HepG2 (cell line): ENCODE measurements around the gene FUBP3. TPM values are rescaled to one million over a fixed set of nuclear protein-coding genes. Genes with fewer than 3 reads are reported as not detected.

ENCODE experiments used
- FOXA1 ChIP-seq, 2 experiments: fragments of 450-650 bp in 1 of 2; sonication (generic) in 1 of 2; formaldehyde crosslinking in 1 of 2; IDR thresholded peaks; 2 replicates each; pipeline versions ENCODE4 v1.4.0 to v1.6.1; 2016 to 2020; ENCODE audit warnings: missing genetic modification reagents in 1 of 2
- GATAD2A ChIP-seq: IDR thresholded peaks from 2 replicates; pipeline ENCODE4 v1.6.1; 2016
- LCORL ChIP-seq, 2 experiments: fragments of 450-650 bp in 1 of 2; sonication (generic) in 1 of 2; formaldehyde crosslinking in 1 of 2; IDR thresholded peaks; 2 replicates each; pipeline versions ENCODE4 v1.5.0 to v1.6.1; 2017 to 2020; ENCODE audit warnings: antibody characterized with exemption in 1 of 2, missing genetic modification reagents in 1 of 2
- MED13 ChIP-seq: sonication (generic); formaldehyde crosslinking; IDR thresholded peaks from 2 replicates; pipeline ENCODE4 v1.5.0; 2020; ENCODE audit warnings: missing genetic modification reagents
- MIXL1 ChIP-seq: IDR thresholded peaks from 2 replicates; pipeline ENCODE4 v1.6.1; 2016
- NCOA5 ChIP-seq: sonication (generic); formaldehyde crosslinking; IDR thresholded peaks from 2 replicates; pipeline ENCODE4 v1.4.0; 2020; ENCODE audit warnings: missing genetic modification reagents
- NONO ChIP-seq, 2 experiments: fragments of 450-650 bp in 1 of 2; sonication (generic) in 1 of 2; formaldehyde crosslinking in 1 of 2; IDR thresholded peaks in 1 of 2; conservative IDR thresholded peaks in 1 of 2; 2 replicates each; pipeline versions ENCODE4 v1.6.1 to v1.8.0; 2017 to 2022; ENCODE audit warnings: mild to moderate bottlenecking in 1 of 2, missing genetic modification reagents in 1 of 2, moderate library complexity in 1 of 2
- RXRB ChIP-seq: IDR thresholded peaks from 2 replicates; pipeline ENCODE4 v1.6.1; 2016; ENCODE audit warnings: borderline replicate concordance, missing genetic modification reagents, missing compliant biosample characterization
- SALL1 ChIP-seq: sonication (generic); formaldehyde crosslinking; IDR thresholded peaks from 2 replicates; pipeline ENCODE4 v1.8.0; 2022; ENCODE audit warnings: mild to moderate bottlenecking, missing genetic modification reagents
- SOX5 ChIP-seq: IDR thresholded peaks from 2 replicates; pipeline ENCODE4 v1.6.1; 2016; ENCODE audit warnings: borderline replicate concordance
- TBL1XR1 ChIP-seq: fragments of 150-350 bp; IDR thresholded peaks from 2 replicates; pipeline ENCODE4 v1.6.1; 2014; ENCODE audit warnings: borderline replicate concordance, low read length; ENCODE audit not compliant: partially characterized antibody
- TBX2 ChIP-seq: sonication (generic); formaldehyde crosslinking; IDR thresholded peaks from 2 replicates; pipeline ENCODE4 v1.5.0; 2020; ENCODE audit warnings: missing genetic modification reagents, mild to moderate bottlenecking, borderline replicate concordance
- TCF12 ChIP-seq, 2 experiments: fragments of 450-650 bp in 1 of 2; sonication (generic) in 1 of 2; formaldehyde crosslinking in 1 of 2; IDR thresholded peaks; 2 replicates each; pipeline versions ENCODE4 v1.6.1 to v1.8.0; 2017 to 2022; ENCODE audit warnings: antibody characterized with exemption in 1 of 2, mild to moderate bottlenecking in 1 of 2, missing genetic modification reagents in 1 of 2, moderate library complexity in 1 of 2
- XRCC5 ChIP-seq: fragments of 200-400 bp; formaldehyde crosslinking; optimal IDR thresholded peaks from 2 replicates; pipeline ENCODE3; 2017; ENCODE audit warnings: mild to moderate bottlenecking, low read length
- ZFX ChIP-seq: sonication (generic); formaldehyde crosslinking; IDR thresholded peaks from 2 replicates; pipeline ENCODE4 v1.4.0; 2020; ENCODE audit warnings: mild to moderate bottlenecking, low read depth, missing genetic modification reagents, moderate library complexity
- ZNF292 ChIP-seq: sonication (generic); formaldehyde crosslinking; IDR thresholded peaks from 2 replicates; pipeline ENCODE4 v1.8.1; 2022; ENCODE audit warnings: mild to moderate bottlenecking, low read depth, missing genetic modification reagents, borderline replicate concordance
- ZNF776 ChIP-seq: sonication (generic); formaldehyde crosslinking; IDR thresholded peaks from 2 replicates; pipeline ENCODE4 v1.4.0; 2020; ENCODE audit warnings: mild to moderate bottlenecking, missing genetic modification reagents
- polyA plus RNA-seq, 8 experiments: library from polyadenylated mRNA; depleted of rRNA in 3 of 8; stranded (reverse) in 7 of 8; unstranded in 1 of 8; fragments of >200 nt; fragmentation: Illumina TruSeq in 4 of 8; extraction: Trizol in 4 of 8; gene quantifications; 2 replicates each; pipeline versions ENCODE4 v1.2.1 to v1.2.3, GENCODE V29; 2011 to 2016; ENCODE audit warnings: low read depth in 4 of 8, missing spikeins in 1 of 8, mixed read lengths in 1 of 8; ENCODE audit not compliant: insufficient read depth in 1 of 8
- total RNA-seq, 5 experiments: library from RNA; depleted of rRNA; stranded (reverse); fragments of >200 nt; fragmentation: Illumina TruSeq; extraction: Trizol; gene quantifications; 2 replicates each; pipeline ENCODE4 v1.2.3, GENCODE V29; 2016; ENCODE audit warnings: low read depth in 1 of 5
- TF ChIP-seq, protein P1 (sequence below): sonication (generic); formaldehyde crosslinking; IDR thresholded peaks from 2 replicates; pipeline ENCODE4 v1.4.0; 2020; ENCODE audit warnings: missing genetic modification reagents
- TF ChIP-seq, protein P2 (sequence below): sonication (generic); formaldehyde crosslinking; IDR thresholded peaks from 2 replicates; pipeline ENCODE4 v1.4.0; 2020; ENCODE audit warnings: missing genetic modification reagents
- TF ChIP-seq, protein P3 (sequence below): sonication (generic); formaldehyde crosslinking; IDR thresholded peaks from 2 replicates; pipeline ENCODE4 v1.4.0; 2020; ENCODE audit warnings: mild to moderate bottlenecking, missing genetic modification reagents, borderline replicate concordance

FUBP3 gene
- total and polyA plus RNA-seq, 2 of the 13 experiments (the other 11 are each of a cell fraction or from before 2014, with no cell fraction given), result 28.7 to 40.0 TPM

DNA sequence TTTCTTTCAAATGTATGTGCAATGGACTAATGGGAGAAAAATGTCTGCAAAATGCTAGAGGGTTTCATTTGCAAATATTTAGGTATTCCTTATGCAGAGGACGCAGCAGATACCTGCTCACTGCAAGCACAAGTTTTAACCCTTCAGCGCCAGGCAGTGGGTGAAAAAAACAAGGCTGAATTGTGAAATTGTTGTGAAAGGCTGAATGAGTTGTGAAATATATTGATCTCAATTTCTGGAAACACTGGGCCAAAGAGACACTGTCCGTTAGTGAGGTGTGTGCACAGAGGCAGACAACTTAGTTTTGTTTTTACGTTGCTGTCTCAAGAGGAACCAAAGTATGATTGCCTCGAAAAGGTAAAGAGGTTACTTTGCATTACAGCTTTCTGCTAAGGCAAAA lies 18.8 kb downstream of the FUBP3 start (continued):
- TF ChIP-seq, protein P1, sequence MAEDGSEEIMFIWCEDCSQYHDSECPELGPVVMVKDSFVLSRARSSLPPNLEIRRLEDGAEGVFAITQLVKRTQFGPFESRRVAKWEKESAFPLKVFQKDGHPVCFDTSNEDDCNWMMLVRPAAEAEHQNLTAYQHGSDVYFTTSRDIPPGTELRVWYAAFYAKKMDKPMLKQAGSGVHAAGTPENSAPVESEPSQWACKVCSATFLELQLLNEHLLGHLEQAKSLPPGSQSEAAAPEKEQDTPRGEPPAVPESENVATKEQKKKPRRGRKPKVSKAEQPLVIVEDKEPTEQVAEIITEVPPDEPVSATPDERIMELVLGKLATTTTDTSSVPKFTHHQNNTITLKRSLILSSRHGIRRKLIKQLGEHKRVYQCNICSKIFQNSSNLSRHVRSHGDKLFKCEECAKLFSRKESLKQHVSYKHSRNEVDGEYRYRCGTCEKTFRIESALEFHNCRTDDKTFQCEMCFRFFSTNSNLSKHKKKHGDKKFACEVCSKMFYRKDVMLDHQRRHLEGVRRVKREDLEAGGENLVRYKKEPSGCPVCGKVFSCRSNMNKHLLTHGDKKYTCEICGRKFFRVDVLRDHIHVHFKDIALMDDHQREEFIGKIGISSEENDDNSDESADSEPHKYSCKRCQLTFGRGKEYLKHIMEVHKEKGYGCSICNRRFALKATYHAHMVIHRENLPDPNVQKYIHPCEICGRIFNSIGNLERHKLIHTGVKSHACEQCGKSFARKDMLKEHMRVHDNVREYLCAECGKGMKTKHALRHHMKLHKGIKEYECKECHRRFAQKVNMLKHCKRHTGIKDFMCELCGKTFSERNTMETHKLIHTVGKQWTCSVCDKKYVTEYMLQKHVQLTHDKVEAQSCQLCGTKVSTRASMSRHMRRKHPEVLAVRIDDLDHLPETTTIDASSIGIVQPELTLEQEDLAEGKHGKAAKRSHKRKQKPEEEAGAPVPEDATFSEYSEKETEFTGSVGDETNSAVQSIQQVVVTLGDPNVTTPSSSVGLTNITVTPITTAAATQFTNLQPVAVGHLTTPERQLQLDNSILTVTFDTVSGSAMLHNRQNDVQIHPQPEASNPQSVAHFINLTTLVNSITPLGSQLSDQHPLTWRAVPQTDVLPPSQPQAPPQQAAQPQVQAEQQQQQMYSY, result no peak
- TF ChIP-seq RXRB (CRISPR knock-in tag) (peak; percentile 81), ZFX (CRISPR knock-in tag) (peak; percentile 36; the same call in 1 of the 2 replicates), TCF12 (IDR thresholded peaks at IDR 0.05) (no peak), TCF12 (CRISPR knock-in tag; IDR thresholded peaks at IDR 0.05) (peak; percentile 57; the same call in 1 of the 2 replicates), MED13 (CRISPR knock-in tag) (peak; percentile 54; the same call in 1 of the 2 replicates), XRCC5 (no peak), ZNF776 (CRISPR knock-in tag) (no peak), NONO (IDR thresholded peaks at IDR 0.05) (no peak), NONO (CRISPR knock-in tag; conservative IDR thresholded peaks at IDR 0.05) (peak; percentile 76), MIXL1 (CRISPR knock-in tag) (peak; percentile 84), ZNF292 (CRISPR knock-in tag) (peak; percentile 81; the same call in 1 of the 2 replicates), LCORL (IDR thresholded peaks at IDR 0.05) (no peak), LCORL (CRISPR knock-in tag; IDR thresholded peaks at IDR 0.05) (peak; percentile 85), GATAD2A (CRISPR knock-in tag) (peak; percentile 100), SALL1 (CRISPR knock-in tag) (peak; percentile 91; the same call in 1 of the 2 replicates), TBL1XR1 (peak; percentile 79), NCOA5 (CRISPR knock-in tag) (0 out of 2 replicates have a peak, but pooled peaks have one; percentile 50), SOX5 (CRISPR knock-in tag) (peak; percentile 83), TBX2 (CRISPR knock-in tag) (peak; percentile 78), FOXA1 (IDR thresholded peaks at IDR 0.05) (no peak), FOXA1 (CRISPR knock-in tag; IDR thresholded peaks at IDR 0.05) (peak; percentile 11; the same call in 1 of the 2 replicates)
- TF ChIP-seq, protein P2, sequence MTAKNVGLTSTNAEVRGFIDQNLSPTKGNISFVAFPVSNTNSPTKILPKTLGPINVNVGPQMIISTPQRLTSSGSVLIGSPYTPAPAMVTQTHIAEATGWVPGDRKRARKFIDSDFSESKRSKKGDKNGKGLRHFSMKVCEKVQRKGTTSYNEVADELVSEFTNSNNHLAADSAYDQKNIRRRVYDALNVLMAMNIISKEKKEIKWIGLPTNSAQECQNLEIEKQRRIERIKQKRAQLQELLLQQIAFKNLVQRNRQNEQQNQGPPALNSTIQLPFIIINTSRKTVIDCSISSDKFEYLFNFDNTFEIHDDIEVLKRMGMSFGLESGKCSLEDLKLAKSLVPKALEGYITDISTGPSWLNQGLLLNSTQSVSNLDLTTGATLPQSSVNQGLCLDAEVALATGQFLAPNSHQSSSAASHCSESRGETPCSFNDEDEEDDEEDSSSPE (CRISPR knock-in tag), result peak; percentile 27; the same call in 1 of the 2 replicates
- TF ChIP-seq, protein P3, sequence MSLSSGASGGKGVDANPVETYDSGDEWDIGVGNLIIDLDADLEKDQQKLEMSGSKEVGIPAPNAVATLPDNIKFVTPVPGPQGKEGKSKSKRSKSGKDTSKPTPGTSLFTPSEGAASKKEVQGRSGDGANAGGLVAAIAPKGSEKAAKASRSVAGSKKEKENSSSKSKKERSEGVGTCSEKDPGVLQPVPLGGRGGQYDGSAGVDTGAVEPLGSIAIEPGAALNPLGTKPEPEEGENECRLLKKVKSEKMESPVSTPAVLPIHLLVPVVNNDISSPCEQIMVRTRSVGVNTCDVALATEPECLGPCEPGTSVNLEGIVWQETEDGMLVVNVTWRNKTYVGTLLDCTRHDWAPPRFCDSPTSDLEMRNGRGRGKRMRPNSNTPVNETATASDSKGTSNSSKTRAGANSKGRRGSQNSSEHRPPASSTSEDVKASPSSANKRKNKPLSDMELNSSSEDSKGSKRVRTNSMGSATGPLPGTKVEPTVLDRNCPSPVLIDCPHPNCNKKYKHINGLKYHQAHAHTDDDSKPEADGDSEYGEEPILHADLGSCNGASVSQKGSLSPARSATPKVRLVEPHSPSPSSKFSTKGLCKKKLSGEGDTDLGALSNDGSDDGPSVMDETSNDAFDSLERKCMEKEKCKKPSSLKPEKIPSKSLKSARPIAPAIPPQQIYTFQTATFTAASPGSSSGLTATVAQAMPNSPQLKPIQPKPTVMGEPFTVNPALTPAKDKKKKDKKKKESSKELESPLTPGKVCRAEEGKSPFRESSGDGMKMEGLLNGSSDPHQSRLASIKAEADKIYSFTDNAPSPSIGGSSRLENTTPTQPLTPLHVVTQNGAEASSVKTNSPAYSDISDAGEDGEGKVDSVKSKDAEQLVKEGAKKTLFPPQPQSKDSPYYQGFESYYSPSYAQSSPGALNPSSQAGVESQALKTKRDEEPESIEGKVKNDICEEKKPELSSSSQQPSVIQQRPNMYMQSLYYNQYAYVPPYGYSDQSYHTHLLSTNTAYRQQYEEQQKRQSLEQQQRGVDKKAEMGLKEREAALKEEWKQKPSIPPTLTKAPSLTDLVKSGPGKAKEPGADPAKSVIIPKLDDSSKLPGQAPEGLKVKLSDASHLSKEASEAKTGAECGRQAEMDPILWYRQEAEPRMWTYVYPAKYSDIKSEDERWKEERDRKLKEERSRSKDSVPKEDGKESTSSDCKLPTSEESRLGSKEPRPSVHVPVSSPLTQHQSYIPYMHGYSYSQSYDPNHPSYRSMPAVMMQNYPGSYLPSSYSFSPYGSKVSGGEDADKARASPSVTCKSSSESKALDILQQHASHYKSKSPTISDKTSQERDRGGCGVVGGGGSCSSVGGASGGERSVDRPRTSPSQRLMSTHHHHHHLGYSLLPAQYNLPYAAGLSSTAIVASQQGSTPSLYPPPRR (CRISPR knock-in tag), result peak; percentile 77; the same call in 1 of the 2 replicates
